ENCODE data around the gene ORMDL3.
"Not testable (repeated sequence)": the region's sequence is repeated elsewhere in the genome, so short reads cannot be mapped to it uniquely, and the experiment has no call there.

GRCh38 chr17:39902027-39902426 lies 25.4 kb downstream of the ORMDL3 start:
- not testable (repeated sequence) for TF ChIP-seq CTCF, POLR2A, EP300 (IDR thresholded peaks at IDR 0.05)
